ENCODE data around the gene STYXL2.

The STYXL2 gene

GRCh38 chr1:167082511-167083027 is 11.3 kb upstream of the STYXL2 start:
- no CpG with 5 or more reads among the region's 11 CpGs for WGBS (ENCODE audit: extremely low coverage, insufficient coverage, low lambda C conversion rate)
- Histone ChIP-seq H2BK15ac (replicated peaks; ENCODE audit: low read depth) (no peak overlapping the region), H4K5ac (ENCODE audit: low read length) (no peak overlapping the region), H2BK5ac (ENCODE audit: low read length) (no peak overlapping the region), H3K23ac (ENCODE audit: low read length) (no peak overlapping the region), H3K9ac (ENCODE audit: low read length) (no peak overlapping the region), H2AK5ac (ENCODE audit: low read length) (no peak overlapping the region), H3K27me3 (ENCODE audit: insufficient read depth, low read length, poor library complexity) (no peaks in the 10 kb centered on the region), H3K4ac (ENCODE audit: low read depth, low read length) (no peak overlapping the region), H3K79me1 (ENCODE audit: low read length) (no peaks in the 10 kb centered on the region), H2BK120ac (ENCODE audit: low read depth, low read length) (no peak overlapping the region), H3K56ac (ENCODE audit: low read length) (no peak overlapping the region), H4K8ac (ENCODE audit: low read depth, low read length) (no peak overlapping the region), H3K27ac (ENCODE audit: low read depth, low read length) (no peak overlapping the region), H3K18ac (ENCODE audit: low read length) (no peak overlapping the region), H3K79me2 (ENCODE audit: control insufficient read depth, insufficient read depth, low read length) (no peaks in the 10 kb centered on the region), H3K4me2 (ENCODE audit: low read length) (no peak overlapping the region), H3K36me3 (ENCODE audit: control insufficient read depth, insufficient read depth, low read length) (no peaks in the 10 kb centered on the region), H3K4me1 (ENCODE audit: control insufficient read depth, low read depth, low read length) (no peaks in the 10 kb centered on the region), H3K4me3 (ENCODE audit: low read length) (no peak overlapping the region)
- DNase-seq, result no peak

DNA sequence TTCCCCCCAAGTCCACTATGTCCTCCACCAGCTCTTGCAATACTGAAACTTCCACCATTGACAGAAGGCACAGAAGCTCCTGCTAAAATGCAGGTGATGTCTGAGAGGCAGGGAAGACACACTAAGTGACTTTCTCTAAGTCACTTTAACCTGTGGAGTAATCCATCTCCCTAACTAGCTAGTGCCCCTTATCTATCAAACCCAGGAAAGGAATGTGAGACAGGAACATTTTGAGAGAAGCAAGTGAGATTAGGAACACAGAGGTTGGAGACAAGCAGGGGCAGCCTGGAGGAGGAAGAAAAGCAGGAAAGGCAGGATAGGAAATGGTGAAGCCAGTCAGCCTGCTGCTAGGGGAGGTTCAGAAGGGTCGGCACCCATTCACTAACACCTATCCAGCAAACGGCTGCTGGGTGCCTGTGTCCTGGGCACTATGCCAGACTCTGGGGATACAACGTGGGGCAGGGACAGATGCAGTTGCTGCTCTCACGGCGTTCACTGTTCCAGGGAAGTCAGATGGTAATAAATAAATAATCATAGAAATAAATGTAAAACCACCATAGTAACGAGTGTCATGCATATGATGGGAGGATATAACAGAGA is 10.7 kb upstream of the STYXL2 start:
- H4K5ac ChIP-seq (ENCODE audit: low read length), result no peak overlapping the region
- H2BK5ac ChIP-seq (ENCODE audit: low read length), result no peak overlapping the region
- no peaks in the 10 kb centered on the region for H3K79me1 ChIP-seq (ENCODE audit: low read length)
- H3K36me3 ChIP-seq (ENCODE audit: control insufficient read depth, insufficient read depth, low read length), result no peaks in the 10 kb centered on the region
- H3K56ac ChIP-seq (ENCODE audit: low read length), result no peak overlapping the region
- no peak overlapping the region for H3K4ac ChIP-seq (ENCODE audit: low read depth, low read length)
- no peak overlapping the region for H2BK15ac ChIP-seq (replicated peaks; ENCODE audit: low read depth)
- H4K8ac ChIP-seq (ENCODE audit: low read depth, low read length), result no peak overlapping the region
- no peak overlapping the region for H2BK120ac ChIP-seq (ENCODE audit: low read depth, low read length)
- DNase-seq, result peak; percentile 61
- no peak overlapping the region for H3K9ac ChIP-seq (ENCODE audit: low read length)
- no peak overlapping the region for H2AK5ac ChIP-seq (ENCODE audit: low read length)
- H3K23ac ChIP-seq (ENCODE audit: low read length), result no peak overlapping the region
- no peak overlapping the region for H3K18ac ChIP-seq (ENCODE audit: low read length)
- no peaks in the 10 kb centered on the region for H3K27me3 ChIP-seq (ENCODE audit: insufficient read depth, low read length, poor library complexity)
- H3K4me1 ChIP-seq (ENCODE audit: control insufficient read depth, low read depth, low read length), result no peaks in the 10 kb centered on the region
- no peak overlapping the region for H3K4me2 ChIP-seq (ENCODE audit: low read length)
- no peak overlapping the region for H3K27ac ChIP-seq (ENCODE audit: low read depth, low read length)
- whole genome bisulfite sequencing (ENCODE audit: extremely low coverage, insufficient coverage, low lambda C conversion rate), result no CpG with 5 or more reads among the region's 6 CpGs
- H3K79me2 ChIP-seq (ENCODE audit: control insufficient read depth, insufficient read depth, low read length), result no peaks in the 10 kb centered on the region
- H3K4me3 ChIP-seq (ENCODE audit: low read length), result no peak overlapping the region

- Histone ChIP-seq H3K79me1 (ENCODE audit: low read length) (no peaks in the 10 kb centered on the region), H3K27ac (ENCODE audit: low read depth, low read length) (no peak overlapping the region), H4K8ac (ENCODE audit: low read depth, low read length) (no peak overlapping the region), H2BK15ac (replicated peaks; ENCODE audit: low read depth) (no peak overlapping the region), H3K56ac (ENCODE audit: low read length) (no peak overlapping the region), H3K79me2 (ENCODE audit: control insufficient read depth, insufficient read depth, low read length) (no peaks in the 10 kb centered on the region), H4K5ac (ENCODE audit: low read length) (no peak overlapping the region), H3K9ac (ENCODE audit: low read length) (no peak overlapping the region), H3K36me3 (ENCODE audit: control insufficient read depth, insufficient read depth, low read length) (no peaks in the 10 kb centered on the region), H2AK5ac (ENCODE audit: low read length) (no peak overlapping the region), H3K18ac (ENCODE audit: low read length) (no peak overlapping the region), H2BK120ac (ENCODE audit: low read depth, low read length) (no peak overlapping the region), H3K4me2 (ENCODE audit: low read length) (no peak overlapping the region), H3K4me1 (ENCODE audit: control insufficient read depth, low read depth, low read length) (no peaks in the 10 kb centered on the region), H3K4ac (ENCODE audit: low read depth, low read length) (no peak overlapping the region), H2BK5ac (ENCODE audit: low read length) (no peak overlapping the region), H3K27me3 (ENCODE audit: insufficient read depth, low read length, poor library complexity) (no peaks in the 10 kb centered on the region), H3K4me3 (ENCODE audit: low read length) (no peak overlapping the region), H3K23ac (ENCODE audit: low read length) (no peak overlapping the region)
- no CpG with 5 or more reads among the region's 3 CpGs for WGBS (ENCODE audit: extremely low coverage, insufficient coverage, low lambda C conversion rate)
- DNase-seq, result no peak
Observed at GRCh38 chr1:167083871-167084270, 10.0 kb upstream of the STYXL2 start.

GRCh38 chr1:167084757-167085156 is 9.1 kb upstream of the STYXL2 start:
- Histone ChIP-seq H3K9ac (ENCODE audit: low read length) (no peak overlapping the region), H3K27ac (ENCODE audit: low read depth, low read length) (no peak overlapping the region), H2AK5ac (ENCODE audit: low read length) (no peak overlapping the region), H3K4me1 (ENCODE audit: control insufficient read depth, low read depth, low read length) (no peaks in the 10 kb centered on the region), H3K36me3 (ENCODE audit: control insufficient read depth, insufficient read depth, low read length) (no peaks in the 10 kb centered on the region), H4K8ac (ENCODE audit: low read depth, low read length) (no peak overlapping the region), H3K79me2 (ENCODE audit: control insufficient read depth, insufficient read depth, low read length) (no peaks in the 10 kb centered on the region), H3K27me3 (ENCODE audit: insufficient read depth, low read length, poor library complexity) (no peaks in the 10 kb centered on the region), H3K56ac (ENCODE audit: low read length) (no peak overlapping the region), H3K4ac (ENCODE audit: low read depth, low read length) (no peak overlapping the region), H3K18ac (ENCODE audit: low read length) (no peak overlapping the region), H2BK5ac (ENCODE audit: low read length) (no peak overlapping the region), H3K79me1 (ENCODE audit: low read length) (no peaks in the 10 kb centered on the region), H2BK15ac (replicated peaks; ENCODE audit: low read depth) (no peak overlapping the region), H3K4me2 (ENCODE audit: low read length) (no peak overlapping the region), H3K4me3 (ENCODE audit: low read length) (no peak overlapping the region), H3K23ac (ENCODE audit: low read length) (no peak overlapping the region), H4K5ac (ENCODE audit: low read length) (no peak overlapping the region), H2BK120ac (ENCODE audit: low read depth, low read length) (no peak overlapping the region)
- no peak for DNase-seq

- H3K56ac ChIP-seq (ENCODE audit: low read length), result no peak overlapping the region
- H3K36me3 ChIP-seq (ENCODE audit: control insufficient read depth, insufficient read depth, low read length), result no peaks in the 10 kb centered on the region
- H3K27ac ChIP-seq (ENCODE audit: low read depth, low read length), result no peak overlapping the region
- no CpG with 5 or more reads among the region's 7 CpGs for WGBS (ENCODE audit: extremely low coverage, insufficient coverage, low lambda C conversion rate)
- no peak overlapping the region for H3K9ac ChIP-seq (ENCODE audit: low read length)
- H2AK5ac ChIP-seq (ENCODE audit: low read length), result no peak overlapping the region
- H3K4me1 ChIP-seq (ENCODE audit: control insufficient read depth, low read depth, low read length), result no peaks in the 10 kb centered on the region
- no peak overlapping the region for H2BK120ac ChIP-seq (ENCODE audit: low read depth, low read length)
- H3K18ac ChIP-seq (ENCODE audit: low read length), result no peak overlapping the region
- H2BK15ac ChIP-seq (replicated peaks; ENCODE audit: low read depth), result no peak overlapping the region
- H3K79me1 ChIP-seq (ENCODE audit: low read length), result no peaks in the 10 kb centered on the region
- H4K5ac ChIP-seq (ENCODE audit: low read length), result no peak overlapping the region
- DNase-seq, result no peak
- H3K27me3 ChIP-seq (ENCODE audit: insufficient read depth, low read length, poor library complexity), result no peaks in the 10 kb centered on the region
- H3K4ac ChIP-seq (ENCODE audit: low read depth, low read length), result no peak overlapping the region
- no peaks in the 10 kb centered on the region for H3K79me2 ChIP-seq (ENCODE audit: control insufficient read depth, insufficient read depth, low read length)
- no peak overlapping the region for H3K4me3 ChIP-seq (ENCODE audit: low read length)
- H2BK5ac ChIP-seq (ENCODE audit: low read length), result no peak overlapping the region
- no peak overlapping the region for H4K8ac ChIP-seq (ENCODE audit: low read depth, low read length)
- H3K4me2 ChIP-seq (ENCODE audit: low read length), result no peak overlapping the region
- no peak overlapping the region for H3K23ac ChIP-seq (ENCODE audit: low read length)
Observed at GRCh38 chr1:167086033-167086432, 7.8 kb upstream of the STYXL2 start.

GRCh38 chr1:167086768-167087167 is 7.1 kb upstream of the STYXL2 start:
- Histone ChIP-seq H3K4ac (ENCODE audit: low read depth, low read length) (no peak overlapping the region), H3K27me3 (ENCODE audit: insufficient read depth, low read length, poor library complexity) (no peaks in the 10 kb centered on the region), H3K79me2 (ENCODE audit: control insufficient read depth, insufficient read depth, low read length) (no peaks in the 10 kb centered on the region), H3K4me1 (ENCODE audit: control insufficient read depth, low read depth, low read length) (no peaks in the 10 kb centered on the region), H3K9ac (ENCODE audit: low read length) (no peak overlapping the region), H2BK120ac (ENCODE audit: low read depth, low read length) (no peak overlapping the region), H3K36me3 (ENCODE audit: control insufficient read depth, insufficient read depth, low read length) (no peaks in the 10 kb centered on the region), H3K18ac (ENCODE audit: low read length) (no peak overlapping the region), H3K27ac (ENCODE audit: low read depth, low read length) (no peak overlapping the region), H4K8ac (ENCODE audit: low read depth, low read length) (no peak overlapping the region), H3K4me2 (ENCODE audit: low read length) (no peak overlapping the region), H2AK5ac (ENCODE audit: low read length) (no peak overlapping the region), H4K5ac (ENCODE audit: low read length) (no peak overlapping the region), H3K23ac (ENCODE audit: low read length) (no peak overlapping the region), H2BK15ac (replicated peaks; ENCODE audit: low read depth) (no peak overlapping the region), H3K4me3 (ENCODE audit: low read length) (no peak overlapping the region), H2BK5ac (ENCODE audit: low read length) (no peak overlapping the region), H3K79me1 (ENCODE audit: low read length) (no peaks in the 10 kb centered on the region), H3K56ac (ENCODE audit: low read length) (no peak overlapping the region)
- DNase-seq, result no peak
- no CpG with 5 or more reads among the region's 3 CpGs for WGBS (ENCODE audit: extremely low coverage, insufficient coverage, low lambda C conversion rate)

Measured in mesendoderm (in vitro differentiated cells).